Choroid plexus epithelial cell (primary cell): Measurements from ENCODE around the gene RARA.

Experiments used
- DNase-seq: peaks from one replicate; pipeline ENCODE4 v3.0.0-alpha.2; 2010; ENCODE audit warnings: low read depth
- H3K4me3 ChIP-seq: 2 replicates; pipeline ENCODE4 v1.5.1; 2011; ENCODE audit warnings: low read depth, mild to moderate bottlenecking, control low read depth, low read length, moderate library complexity
- TF ChIP-seq, protein P1 (sequence below): conservative IDR thresholded peaks from 2 replicates; pipeline ENCODE4 v1.5.1; 2011; ENCODE audit warnings: low read depth, mild to moderate bottlenecking, control low read depth, inconsistent platforms, low read length, moderate library complexity

The RARA gene

DNA sequence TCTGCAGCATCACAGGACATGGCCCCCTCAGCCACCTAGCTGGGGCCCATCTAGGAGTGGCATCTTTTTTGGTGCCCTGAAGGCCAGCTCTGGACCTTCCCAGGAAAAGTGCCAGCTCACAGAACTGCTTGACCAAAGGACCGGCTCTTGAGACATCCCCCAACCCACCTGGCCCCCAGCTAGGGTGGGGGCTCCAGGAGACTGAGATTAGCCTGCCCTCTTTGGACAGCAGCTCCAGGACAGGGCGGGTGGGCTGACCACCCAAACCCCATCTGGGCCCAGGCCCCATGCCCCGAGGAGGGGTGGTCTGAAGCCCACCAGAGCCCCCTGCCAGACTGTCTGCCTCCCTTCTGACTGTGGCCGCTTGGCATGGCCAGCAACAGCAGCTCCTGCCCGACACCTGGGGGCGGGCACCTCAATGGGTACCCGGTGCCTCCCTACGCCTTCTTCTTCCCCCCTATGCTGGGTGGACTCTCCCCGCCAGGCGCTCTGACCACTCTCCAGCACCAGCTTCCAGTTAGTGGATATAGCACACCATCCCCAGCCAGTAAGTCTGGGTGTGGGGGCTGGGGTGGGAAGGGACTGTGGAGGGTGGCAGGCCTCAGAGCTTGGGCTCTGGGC lies 22.0 kb downstream of the RARA start:
- DNase-seq: no peak
- H3K4me3 ChIP-seq: no peak overlapping the region
- TF ChIP-seq, protein P1, sequence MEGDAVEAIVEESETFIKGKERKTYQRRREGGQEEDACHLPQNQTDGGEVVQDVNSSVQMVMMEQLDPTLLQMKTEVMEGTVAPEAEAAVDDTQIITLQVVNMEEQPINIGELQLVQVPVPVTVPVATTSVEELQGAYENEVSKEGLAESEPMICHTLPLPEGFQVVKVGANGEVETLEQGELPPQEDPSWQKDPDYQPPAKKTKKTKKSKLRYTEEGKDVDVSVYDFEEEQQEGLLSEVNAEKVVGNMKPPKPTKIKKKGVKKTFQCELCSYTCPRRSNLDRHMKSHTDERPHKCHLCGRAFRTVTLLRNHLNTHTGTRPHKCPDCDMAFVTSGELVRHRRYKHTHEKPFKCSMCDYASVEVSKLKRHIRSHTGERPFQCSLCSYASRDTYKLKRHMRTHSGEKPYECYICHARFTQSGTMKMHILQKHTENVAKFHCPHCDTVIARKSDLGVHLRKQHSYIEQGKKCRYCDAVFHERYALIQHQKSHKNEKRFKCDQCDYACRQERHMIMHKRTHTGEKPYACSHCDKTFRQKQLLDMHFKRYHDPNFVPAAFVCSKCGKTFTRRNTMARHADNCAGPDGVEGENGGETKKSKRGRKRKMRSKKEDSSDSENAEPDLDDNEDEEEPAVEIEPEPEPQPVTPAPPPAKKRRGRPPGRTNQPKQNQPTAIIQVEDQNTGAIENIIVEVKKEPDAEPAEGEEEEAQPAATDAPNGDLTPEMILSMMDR: no peak

DNA sequence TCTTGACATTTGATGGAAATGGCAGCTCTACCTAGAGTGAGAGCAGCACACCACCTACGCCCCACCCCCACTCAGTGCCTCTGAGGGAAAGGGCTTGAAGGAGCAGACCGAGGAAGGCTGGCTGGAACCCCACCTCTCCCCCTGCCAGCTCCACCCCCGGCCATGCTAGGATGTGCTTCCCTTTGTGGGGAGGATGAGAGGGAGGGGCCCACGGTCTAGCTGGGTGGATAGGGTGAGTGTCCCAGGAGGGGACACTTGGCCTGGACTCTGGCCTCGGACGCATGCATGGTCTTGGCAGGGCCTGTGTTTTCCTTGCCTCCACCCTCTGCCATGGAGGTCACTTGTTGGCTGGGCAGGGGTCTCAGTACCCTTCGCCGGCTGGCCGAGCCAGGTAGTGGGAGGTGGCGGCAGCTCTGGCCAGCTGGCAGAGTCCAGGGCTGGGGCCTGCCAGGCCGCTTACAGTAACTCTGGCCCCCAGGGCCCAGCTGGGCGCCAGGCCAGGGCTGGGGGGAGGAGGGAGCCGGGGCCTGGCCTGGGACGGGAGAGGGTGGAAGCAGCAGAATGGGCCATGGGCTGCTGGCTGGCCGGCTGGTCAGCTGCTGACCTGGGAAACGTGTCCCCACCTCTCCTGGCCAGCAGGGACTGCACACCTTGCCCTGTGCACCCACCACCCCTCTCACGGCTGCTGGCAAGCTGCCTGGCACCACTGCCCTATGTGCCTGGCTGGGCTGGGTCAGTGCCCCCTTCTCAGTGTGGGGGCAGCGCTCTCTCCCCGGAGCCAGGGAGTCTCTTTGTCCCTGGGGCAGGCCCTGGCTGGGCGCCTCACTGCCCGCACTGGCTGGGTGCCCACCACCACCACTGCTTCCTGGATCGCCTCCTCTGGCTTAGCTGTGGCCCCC lies 23.0 kb downstream of the RARA start:
- no peak overlapping the region for H3K4me3 ChIP-seq
- peak; percentile 44 for DNase-seq

DNA sequence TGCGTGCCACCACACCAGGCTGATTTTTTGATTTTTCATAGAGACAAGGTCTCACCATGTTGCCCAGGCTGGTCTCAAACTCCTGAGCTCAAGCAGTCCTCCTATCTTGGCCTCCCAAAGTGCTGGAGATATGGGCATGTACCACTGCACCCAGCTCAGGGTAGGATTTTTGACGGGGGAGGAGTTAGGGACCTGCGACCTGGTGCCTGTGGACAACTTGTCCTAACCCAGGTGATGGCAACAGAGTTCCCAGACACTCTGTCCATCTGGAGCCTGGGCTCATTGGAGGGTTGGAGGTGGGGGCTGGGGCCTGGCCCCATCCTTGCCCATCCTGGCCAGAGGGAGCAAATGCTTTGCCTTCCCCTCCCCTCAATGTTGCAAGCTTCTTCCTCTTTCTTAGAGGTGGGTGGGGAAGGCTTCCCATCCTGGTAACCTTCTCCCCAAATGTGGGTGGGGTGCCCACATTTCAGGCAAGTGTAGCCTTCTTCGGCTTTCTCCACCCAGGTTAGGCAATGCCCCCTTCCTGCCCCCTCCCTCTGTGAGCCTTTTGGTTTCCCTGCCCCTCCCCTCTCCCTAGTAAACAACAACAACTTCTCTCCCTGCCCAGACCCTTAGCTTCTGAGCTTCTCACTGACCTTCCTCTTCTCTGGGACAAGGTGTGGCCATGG lies 24.9 kb downstream of the RARA start:
- H3K4me3 ChIP-seq: no peak overlapping the region
- DNase-seq: no peak

More for the DNA sequence above, 23.0 kb downstream of the RARA start:
- TF ChIP-seq, protein P1: no peak

DNA sequence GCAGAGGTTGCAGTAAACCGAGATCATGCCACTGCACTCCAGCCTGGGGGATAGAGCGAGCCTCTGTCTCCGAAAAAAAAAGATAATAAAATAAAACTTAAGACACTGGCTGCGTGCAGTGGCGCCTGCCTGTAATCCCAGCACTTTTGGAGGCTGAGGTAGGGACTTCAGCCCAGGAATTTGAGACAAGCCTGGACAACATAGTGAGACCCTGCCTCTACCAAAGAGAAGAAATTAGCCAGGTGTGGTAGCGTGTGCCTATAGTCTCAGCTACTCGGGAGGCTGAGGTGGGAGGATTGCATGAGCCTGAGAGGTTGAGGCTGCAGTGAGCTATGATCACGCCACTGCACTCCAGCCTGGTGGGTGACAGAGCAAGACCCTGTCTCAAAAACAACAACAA lies 26.6 kb downstream of the RARA start:
- no peak for DNase-seq
- H3K4me3 ChIP-seq: no peak overlapping the region
- TF ChIP-seq, protein P1: no peak

More for the DNA sequence above, 24.9 kb downstream of the RARA start:
- TF ChIP-seq, protein P1: no peak

DNA sequence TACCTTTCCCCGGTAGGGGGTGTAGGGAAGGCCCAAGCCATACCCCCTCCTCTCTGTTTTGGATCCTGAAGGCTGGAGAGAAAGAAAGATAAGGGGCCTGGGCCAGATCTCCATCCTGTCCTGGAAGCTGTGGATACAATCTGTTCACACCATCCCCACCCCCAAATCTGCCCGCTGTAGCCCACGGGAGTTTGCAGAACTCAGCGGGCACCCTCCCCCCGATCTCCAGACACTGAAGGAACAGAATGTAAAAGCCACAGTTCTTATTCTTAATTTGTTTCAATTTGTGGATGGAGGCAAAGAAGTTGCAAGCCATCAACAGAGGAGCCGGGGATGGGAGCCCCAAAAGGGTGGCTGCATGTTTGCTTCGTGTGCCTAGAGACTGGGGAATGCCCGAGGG lies 28.4 kb downstream of the RARA start:
- TF ChIP-seq, protein P1: no peak
- no peak for DNase-seq
- no peak overlapping the region for H3K4me3 ChIP-seq

DNA sequence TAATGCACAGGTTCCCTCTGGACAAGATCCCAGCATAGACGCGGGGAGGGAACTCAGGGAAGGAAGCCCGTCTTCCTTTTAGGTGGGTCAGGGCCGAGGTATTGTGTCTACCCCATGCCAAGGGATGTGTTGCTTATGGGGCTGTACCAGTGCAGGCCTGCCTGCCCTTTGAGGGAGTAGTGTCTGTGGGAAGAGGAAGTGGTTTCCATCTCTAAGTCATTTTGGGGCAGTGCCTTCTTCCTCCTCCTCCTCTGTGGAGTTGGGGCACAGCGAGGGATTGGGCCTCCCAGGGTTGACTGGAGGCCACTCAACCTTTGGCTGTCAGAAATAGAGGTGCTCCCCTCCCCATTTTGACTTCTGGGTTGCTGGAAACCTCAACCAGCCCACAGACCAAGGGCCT lies 29.1 kb downstream of the RARA start:
- DNase-seq: no peak
- TF ChIP-seq, protein P1: no peak
- H3K4me3 ChIP-seq: no peak overlapping the region
